Transverse colon (tissue), 4 donors: ENCODE results near the gene HLA-G.

Experiments used
- EP300 ChIP-seq: sonication (generic); formaldehyde crosslinking; IDR thresholded peaks from one replicate; pipeline ENCODE4 v1.6.1; 2017; ENCODE audit warnings: antibody characterized with exemption, low read depth
- POLR2A ChIP-seq: fragments of 450-650 bp; IDR thresholded peaks from one replicate; pipeline ENCODE4 v1.6.1; 2016; ENCODE audit warnings: antibody characterized with exemption, mild to moderate bottlenecking, moderate library complexity
- POLR2AphosphoS5 ChIP-seq, 3 donors: sonication (generic); formaldehyde crosslinking; IDR thresholded peaks; one replicate each; pipeline ENCODE4 v1.6.1; 2016; ENCODE audit warnings: antibody characterized with exemption in 3 of 3
- TF ChIP-seq, protein P1 (sequence below), 5 experiments: fragments of 200-600 bp in 3 of 5; fragments of 450-650 bp in 2 of 5; sonication (generic) in 3 of 5; IDR thresholded peaks; 1 replicate in 2 of 5; 2 replicates in 3 of 5; pipeline ENCODE4 v1.5.1; 2016 to 2017; ENCODE audit warnings: antibody characterized with exemption in 5 of 5, inconsistent platforms in 3 of 5, mild to moderate bottlenecking in 2 of 5, moderate library complexity in 1 of 5

- TF ChIP-seq, protein P1, sequence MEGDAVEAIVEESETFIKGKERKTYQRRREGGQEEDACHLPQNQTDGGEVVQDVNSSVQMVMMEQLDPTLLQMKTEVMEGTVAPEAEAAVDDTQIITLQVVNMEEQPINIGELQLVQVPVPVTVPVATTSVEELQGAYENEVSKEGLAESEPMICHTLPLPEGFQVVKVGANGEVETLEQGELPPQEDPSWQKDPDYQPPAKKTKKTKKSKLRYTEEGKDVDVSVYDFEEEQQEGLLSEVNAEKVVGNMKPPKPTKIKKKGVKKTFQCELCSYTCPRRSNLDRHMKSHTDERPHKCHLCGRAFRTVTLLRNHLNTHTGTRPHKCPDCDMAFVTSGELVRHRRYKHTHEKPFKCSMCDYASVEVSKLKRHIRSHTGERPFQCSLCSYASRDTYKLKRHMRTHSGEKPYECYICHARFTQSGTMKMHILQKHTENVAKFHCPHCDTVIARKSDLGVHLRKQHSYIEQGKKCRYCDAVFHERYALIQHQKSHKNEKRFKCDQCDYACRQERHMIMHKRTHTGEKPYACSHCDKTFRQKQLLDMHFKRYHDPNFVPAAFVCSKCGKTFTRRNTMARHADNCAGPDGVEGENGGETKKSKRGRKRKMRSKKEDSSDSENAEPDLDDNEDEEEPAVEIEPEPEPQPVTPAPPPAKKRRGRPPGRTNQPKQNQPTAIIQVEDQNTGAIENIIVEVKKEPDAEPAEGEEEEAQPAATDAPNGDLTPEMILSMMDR (IDR thresholded peaks at IDR 0.05): no peak
- TF ChIP-seq POLR2AphosphoS5 (IDR thresholded peaks at IDR 0.05) (no peak), POLR2A (no peak), EP300 (no peak)
Measured at GRCh38 chr6:29815118-29815750, 12.4 kb upstream of the HLA-G start.
